GM18526 (cell line): ENCODE data around the gene RAF1.

Experiments
- POLR2A ChIP-seq: IDR thresholded peaks from 3 replicates; pipeline ENCODE4 v1.6.1; 2011; ENCODE audit not compliant: insufficient read length; ENCODE audit errors: extremely low read depth

The RAF1 gene

DNA sequence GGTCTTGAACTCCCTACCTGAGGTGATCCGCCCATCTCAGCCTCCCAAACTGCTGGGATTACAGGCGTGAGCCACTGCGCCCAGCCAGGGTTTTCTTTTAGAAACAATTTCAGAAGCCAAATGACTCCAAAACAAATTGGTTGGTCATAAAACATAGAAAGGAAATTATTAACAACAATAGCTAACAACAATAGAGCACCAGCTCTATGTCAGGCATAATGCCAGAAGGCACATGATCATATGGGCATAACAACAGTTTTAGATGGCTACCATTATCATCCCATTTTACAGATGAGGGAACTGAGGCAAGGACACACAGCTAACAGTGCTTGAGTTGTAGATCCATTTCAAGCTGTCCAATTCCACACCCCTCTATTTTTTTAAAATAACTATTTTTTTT, 22.2 kb upstream of the RAF1 start:
- TF ChIP-seq POLR2A, result no peak

GRCh38 chr3:12681943-12682390, 18.1 kb upstream of the RAF1 start:
- TF ChIP-seq POLR2A, result no peak

GRCh38 chr3:12681089-12681942, 17.4 kb upstream of the RAF1 start:
- TF ChIP-seq POLR2A, result no peak

DNA sequence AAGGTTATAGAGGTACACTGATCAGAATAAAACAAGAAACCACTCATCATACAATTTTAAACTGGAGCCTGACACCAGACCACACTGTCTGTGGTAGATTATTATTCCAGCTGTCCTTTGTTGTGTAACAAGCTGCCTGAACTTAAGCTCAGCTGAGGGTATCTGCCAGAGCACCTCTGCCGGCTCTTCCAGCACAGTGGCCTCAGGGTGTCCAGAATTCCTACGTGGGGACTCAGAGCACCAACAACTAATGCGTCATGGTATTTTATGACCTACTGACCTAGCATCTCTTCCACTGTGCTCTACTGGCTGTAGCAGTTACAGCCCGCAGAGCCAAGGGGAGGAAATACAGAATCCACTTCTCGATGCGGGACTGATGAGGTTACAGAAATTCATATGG, 15.6 kb upstream of the RAF1 start:
- no peak for TF ChIP-seq POLR2A

- TF ChIP-seq POLR2A, result no peak
These were observed 13.7 kb upstream of the RAF1 start for GRCh38 chr3:12677616-12678015.

- TF ChIP-seq POLR2A, result no peak
These were observed 11.3 kb upstream of the RAF1 start for GRCh38 chr3:12675115-12675810.

DNA sequence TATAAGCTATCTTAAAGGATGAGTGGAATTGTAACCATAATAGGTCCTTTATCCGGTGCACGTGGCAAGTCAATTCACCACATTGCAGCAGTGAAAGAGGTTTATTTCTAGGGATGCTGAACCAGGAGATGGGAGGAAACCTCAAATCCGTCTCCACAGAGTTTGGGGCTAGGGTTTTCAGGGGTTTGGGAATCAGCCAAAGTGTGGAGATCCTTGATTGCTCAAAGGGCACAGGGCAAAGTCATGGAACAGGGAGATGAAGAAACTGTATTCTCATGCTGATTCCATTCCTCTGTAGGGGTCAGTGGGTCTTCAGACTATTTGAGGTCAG, 7.2 kb upstream of the RAF1 start:
- no peak for TF ChIP-seq POLR2A

DNA sequence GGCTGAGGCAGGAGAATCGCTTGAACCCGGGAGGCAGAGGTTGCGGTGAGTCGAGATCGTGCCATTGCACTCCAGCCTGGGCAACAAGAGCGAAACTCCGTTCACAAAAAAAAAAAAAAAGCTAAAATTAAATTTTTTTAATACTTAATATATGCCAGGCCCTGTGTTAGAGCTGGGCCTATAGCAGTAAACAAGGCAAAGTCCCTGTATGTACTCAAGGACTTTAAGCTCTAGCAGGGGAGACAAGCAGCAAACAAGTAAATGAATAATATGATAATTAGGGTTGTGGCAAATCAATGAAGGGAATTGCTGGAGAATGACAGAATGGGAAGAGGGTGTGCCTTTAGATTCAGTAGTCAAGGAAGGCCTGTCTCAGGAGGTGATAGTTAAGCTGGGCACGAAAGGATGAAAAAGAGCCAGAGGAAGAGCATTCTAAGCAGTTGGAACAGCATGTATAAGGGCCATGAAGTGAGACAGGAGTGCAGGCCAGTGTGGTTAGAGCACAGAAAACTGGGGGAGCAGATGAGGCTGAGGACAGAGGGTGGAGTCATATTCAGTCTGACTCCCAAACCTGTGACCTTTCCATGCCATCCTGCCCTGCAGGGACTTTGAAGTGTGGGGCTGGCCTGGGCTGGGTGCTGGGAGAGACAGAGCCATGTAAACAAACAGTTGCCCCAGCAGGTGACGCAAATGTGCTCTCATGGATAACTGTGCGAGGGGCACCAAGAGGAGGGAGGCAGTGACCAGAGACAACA, 6.6 kb upstream of the RAF1 start:
- no peak for TF ChIP-seq POLR2A

DNA sequence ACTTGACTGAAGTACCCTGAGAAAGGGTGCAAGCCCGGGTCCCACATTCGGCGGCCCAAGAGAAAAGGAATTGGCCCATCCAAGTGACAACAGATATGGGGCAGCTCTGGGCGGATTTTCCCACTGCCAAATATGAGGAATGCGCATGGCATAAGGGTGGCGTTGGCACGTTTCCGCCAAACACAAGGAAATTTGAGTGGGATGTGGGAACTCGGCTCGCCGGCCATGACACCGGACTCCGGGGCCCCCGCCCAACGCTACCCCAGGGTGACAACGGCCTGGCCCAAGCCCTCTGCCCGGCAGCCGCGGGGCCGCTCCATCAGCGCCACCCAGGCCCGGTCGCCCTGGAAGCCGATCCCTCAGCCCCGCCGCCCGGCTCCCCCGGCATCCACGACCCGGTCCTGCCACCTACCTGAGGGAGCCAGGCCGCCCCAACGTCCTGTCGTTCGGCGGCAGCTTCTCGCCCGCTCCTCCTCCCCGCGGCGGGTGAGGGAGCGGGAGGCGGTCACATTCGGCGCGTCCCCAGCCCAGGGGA, 449 bp downstream of the RAF1 start:
- TF ChIP-seq POLR2A, result no peak

GRCh38 chr3:12662593-12663400, 1.1 kb downstream of the RAF1 start:
- peak; percentile 17 for TF ChIP-seq POLR2A

GRCh38 chr3:12661926-12662592, 1.9 kb downstream of the RAF1 start:
- TF ChIP-seq POLR2A, result no peak

GRCh38 chr3:12660196-12660595, 3.7 kb downstream of the RAF1 start:
- no peak for TF ChIP-seq POLR2A

DNA sequence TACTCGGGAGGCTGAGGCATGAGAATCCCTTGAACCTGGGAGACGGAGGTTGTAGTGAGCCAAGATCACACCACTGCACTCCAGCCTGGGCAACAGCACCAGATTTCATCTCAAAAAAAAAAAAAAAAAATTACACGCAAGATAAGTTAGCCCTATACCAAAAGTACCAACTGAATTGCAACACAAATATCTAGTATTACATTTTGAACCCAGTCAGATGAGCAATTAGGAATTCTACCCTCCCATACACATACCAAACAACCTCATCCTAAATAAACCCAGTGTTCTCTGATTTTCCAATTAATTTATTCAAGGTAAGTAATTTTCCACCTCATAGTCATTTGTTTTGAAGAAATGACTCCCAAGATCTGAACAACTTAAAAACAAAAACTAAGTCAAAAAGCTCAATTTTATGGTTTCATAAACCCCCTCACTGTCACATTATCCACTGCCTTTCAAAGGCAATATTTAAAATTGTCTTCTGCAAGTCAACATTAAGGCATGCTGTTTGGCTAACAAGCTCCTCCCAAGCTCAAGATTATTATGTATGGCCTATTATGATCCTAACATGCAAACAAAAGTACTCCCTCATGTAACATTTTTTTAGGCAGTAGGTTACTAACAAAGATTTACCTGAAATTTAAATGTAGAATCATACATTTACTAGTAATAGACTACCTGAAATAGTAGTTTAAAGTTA, 4.5 kb downstream of the RAF1 start:
- no peak for TF ChIP-seq POLR2A
